NCI-H524 (cell line): ENCODE measurements around the gene UBTD1.
"Not testable (repeated sequence)": the region's sequence is repeated elsewhere in the genome, so short reads cannot be mapped to it uniquely, and the experiment has no call there.

Source experiments
- DNase-seq, 2 experiments: peaks; one replicate each; lab custom pipeline; 2025; lab: John Stamatoyannopoulos, UW

The UBTD1 gene

DNA sequence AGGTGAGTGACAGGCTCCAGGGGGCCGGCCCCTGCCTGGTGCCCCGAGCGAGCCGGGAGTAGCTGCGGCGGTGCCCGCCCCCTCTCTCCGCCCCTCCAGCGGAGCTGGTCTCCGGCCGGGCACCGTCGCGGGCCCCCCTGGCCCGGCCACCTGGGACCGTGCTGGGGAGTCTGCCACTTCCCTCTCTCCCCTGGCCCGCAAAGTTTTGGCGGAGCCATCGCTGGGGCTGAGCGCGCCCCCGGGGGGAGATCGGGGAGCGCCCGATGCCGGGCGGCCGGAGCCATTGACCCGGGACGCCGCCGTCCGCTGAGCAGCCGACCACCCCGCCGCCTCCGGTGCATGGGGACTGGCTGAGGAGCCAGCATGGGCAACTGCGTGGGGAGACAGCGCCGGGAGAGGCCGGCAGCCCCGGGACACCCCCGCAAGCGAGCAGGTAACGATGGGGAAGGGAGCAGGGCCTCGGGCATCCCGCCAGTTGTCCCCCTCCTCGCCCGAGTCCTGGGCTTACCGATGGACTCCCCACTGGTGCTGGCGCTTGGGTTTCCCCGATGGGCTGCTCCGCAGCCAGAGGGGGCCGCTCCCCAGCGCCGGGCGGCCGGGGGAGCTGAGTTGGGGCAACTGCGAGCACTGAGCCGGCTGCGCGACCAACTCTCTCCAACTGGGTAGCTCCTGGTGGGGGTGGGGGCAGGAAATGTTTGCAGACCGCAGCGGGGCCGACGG, at the start of gene UBTD1:
Gene UBTD1 (plus strand): TSS at position 84 of the 720 bp plus-strand sequence. CDS start 280 bp downstream, at position 364.
- DNase-seq, result peak in 1 of 2 experiments; percentile 10

DNA sequence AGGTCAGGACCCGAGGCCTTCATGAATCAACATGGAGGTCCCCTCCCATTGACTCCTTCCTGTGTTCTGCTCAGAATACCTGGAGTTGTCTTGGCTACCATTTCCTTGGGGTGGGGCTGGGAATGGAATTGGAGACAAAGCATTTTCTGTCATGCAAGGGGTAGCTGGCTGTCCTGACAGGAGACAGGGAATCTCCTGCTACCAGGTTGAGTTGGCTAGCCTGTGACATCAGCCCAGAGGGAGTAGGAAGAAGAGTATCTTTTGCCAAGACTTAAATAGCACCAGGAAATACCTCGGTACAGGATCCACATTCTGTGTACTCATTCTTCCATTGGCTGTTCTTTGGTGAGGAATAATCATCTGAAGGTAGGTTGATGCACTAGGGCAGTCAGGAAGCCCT, 47.9 kb upstream of the UBTD1 start:
- DNase-seq, result no peak

DNA sequence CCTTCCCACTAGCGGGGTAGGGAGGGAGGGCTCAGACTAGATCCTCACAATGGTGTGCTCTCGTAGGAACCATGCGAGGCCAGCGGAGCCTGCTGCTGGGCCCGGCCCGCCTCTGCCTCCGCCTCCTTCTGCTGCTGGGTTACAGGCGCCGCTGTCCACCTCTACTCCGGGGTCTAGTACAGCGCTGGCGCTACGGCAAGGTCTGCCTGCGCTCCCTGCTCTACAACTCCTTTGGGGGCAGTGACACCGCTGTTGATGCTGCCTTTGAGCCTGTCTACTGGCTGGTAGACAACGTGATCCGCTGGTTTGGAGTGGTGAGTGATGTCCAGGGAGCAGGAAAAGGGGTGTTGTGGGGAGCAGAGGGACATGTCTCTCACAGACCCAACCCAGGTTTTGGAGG, 47.1 kb upstream of the UBTD1 start:
- no peak for DNase-seq

GRCh38 chr10:97452352-97452751, 46.4 kb upstream of the UBTD1 start:
- no peak for DNase-seq

DNA sequence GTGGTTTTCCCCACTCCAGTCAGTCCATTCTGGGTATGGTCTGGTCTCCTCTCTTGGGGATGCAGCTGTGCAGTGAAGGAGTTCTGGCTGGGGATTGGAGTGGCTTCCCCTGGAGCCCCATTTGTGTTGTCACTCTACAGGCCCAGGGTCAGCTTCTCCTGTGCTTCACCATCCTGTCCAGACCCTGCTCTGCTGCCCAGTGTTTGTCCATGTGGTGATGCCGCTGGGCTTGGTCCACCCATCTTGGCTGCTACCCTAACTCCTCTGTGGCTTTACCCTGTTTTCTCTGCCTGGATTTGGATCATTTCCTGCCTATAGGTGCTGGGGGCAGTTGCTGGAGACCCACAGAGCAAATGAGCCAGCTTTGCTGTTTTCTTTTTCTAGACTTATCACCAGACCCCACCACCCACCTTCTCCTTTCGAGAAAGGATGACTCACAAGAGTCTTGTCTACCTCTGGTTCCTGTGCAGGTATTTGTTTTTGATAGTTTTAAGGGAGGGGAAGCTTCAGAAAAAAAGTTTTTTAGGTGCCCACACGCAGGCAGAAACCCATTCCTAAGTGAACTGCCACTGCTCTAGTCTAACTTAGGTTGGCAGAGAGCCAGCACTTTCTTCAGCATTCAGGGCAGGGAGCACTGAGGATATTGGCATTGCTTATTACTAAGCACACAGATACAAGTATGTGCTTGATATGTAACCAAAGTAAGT, 44.2 kb upstream of the UBTD1 start:
- no peak for DNase-seq

DNA sequence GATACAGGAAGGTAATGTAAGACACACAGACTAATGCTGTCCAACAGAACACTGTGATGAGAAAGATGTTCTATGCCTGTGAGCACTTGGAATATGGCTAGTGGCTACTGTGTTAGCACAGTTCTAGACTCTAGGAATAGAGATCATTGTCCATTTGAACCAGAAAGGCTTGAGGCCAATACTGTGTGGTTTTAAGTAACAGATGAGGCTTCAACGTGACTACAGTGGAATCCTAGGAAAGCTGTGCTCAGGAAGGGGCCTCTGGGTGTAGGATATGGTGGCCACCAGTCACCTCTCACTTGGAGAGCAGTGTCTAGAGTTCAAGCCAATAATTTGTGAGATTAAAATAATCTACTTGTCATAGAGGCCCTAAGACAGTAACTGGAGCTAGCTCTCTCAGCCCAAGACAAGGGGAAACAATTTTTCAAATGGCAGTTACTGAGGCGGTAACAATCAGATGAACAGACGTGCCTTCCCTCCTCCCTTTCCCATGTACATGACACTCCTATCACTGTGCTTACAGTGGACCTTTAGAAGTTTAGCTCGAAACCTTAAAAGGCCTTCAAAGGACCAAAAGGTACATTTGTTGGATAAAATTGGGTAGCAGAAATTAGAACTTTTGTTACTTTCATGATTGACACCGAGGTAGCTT, 42.6 kb upstream of the UBTD1 start:
- DNase-seq, result no peak

DNA sequence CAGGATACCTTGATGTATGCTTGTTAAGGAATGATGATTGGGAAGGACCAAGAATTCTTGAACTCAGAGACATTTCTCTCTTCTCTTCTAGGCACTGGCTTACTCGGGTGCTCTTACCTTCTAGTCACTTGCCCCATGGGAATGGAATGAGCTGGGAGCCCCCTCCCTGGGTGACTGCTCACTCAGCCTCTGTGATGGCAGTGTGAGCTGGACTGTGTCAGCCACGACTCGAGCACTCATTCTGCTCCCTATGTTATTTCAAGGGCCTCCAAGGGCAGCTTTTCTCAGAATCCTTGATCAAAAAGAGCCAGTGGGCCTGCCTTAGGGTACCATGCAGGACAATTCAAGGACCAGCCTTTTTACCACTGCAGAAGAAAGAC, 42.0 kb upstream of the UBTD1 start:
- DNase-seq, result no peak

GRCh38 chr10:97459111-97459510, 39.6 kb upstream of the UBTD1 start:
- DNase-seq, result no peak

GRCh38 chr10:97459933-97460332, 38.8 kb upstream of the UBTD1 start:
- no peak for DNase-seq

GRCh38 chr10:97462309-97462708, 36.4 kb upstream of the UBTD1 start:
- no peak for DNase-seq

DNA sequence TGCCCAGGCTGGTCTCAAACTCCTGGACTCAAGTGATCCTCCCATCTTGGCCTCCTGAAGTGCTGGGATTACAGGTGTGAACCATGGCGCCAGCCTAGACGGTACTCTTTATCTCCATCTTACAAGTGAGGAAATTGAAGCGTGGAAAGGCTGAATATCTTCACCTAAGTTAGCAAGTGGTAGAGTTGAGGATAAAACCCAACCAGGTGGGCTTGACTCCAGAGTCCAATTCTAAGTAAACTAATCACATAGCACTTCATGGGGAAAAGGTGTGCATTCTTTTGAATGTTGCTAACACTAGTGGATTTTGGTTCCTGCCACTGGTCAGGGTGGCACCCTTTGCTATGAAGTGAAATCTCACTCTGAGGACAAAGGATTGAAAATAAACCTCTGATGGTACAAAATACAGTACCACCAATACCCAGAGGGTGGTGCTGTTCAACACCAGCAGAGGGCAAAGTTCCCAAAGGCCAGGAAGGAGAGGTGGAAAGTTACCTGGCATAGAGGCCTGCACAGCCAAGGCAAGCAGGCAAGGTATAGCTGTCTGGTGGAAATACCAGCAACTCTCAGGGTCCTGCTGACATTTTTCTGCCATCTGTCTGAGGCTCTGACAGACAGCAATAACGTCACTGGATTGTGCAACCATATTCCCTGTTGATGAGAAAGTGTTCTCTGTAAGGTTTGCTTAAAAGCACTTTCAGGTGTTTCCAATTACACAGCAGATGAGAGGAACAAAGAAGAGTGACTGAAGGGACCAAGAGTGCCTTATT, 35.2 kb upstream of the UBTD1 start:
- DNase-seq, result peak in 1 of 2 experiments; percentile 29

DNA sequence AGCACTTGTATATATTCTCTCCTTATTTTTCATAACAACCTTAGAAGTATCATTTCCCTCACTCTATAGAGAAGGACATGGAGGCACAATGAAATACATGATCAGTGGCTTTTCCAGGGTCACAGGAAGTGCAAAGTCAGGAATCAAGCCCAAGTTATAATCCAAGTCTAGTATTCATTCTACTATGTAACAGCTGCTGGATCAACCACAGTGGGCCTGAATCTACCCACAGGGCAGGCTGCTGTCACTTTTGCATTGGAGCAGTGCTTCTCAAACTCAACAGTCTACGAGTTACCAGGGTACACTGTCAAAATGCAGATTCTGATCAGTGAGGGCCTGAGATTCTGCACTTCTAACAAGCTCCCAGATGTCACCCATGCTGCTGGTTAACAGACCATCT, 34.5 kb upstream of the UBTD1 start:
- no peak for DNase-seq

GRCh38 chr10:97465982-97466381, 32.7 kb upstream of the UBTD1 start:
- no peak for DNase-seq

- DNase-seq, result no peak
Observed at GRCh38 chr10:97466755-97467154, 32.0 kb upstream of the UBTD1 start.

DNA sequence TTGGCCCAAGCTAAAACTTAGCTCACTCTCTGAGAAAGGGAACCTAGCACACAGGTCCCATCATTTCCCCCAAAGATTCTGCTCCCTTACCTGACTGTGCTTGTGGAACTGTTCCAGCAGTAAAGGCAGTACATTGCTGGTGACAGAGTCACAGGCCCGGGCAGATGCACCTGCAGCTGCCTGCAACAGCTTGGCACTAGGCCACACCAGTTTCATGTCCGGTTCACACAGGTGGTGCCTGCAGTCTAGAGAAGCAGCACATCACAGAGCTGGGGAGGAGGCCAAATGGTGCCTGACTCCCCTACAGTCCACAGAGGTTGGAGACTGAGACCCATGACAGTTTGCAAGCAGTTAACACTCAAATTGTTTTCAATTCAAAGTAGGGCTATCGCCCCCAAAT, 30.6 kb upstream of the UBTD1 start:
- no peak for DNase-seq

DNA sequence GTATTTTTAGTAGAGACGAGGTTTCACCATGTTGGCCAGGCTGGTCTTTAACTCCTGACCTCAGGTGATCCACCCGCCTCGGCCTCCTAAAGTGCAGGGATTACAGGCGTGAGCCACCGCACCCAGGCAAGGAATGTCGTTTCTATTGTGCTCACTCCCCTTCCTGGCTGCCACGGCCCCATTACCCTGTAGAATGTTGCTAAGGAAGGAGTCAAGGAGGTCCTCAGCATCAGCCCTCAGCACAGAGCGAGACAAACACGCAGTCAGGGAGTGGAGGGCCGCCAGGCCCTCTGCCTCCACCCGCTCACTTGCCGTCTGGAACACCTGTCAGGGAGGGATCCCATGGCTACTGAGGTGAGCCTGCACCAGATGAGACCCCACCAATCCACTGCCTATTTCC, 29.9 kb upstream of the UBTD1 start:
- DNase-seq, result not testable (repeated sequence)

- no peak for DNase-seq
Observed at GRCh38 chr10:97474918-97475317, 23.8 kb upstream of the UBTD1 start.

DNA sequence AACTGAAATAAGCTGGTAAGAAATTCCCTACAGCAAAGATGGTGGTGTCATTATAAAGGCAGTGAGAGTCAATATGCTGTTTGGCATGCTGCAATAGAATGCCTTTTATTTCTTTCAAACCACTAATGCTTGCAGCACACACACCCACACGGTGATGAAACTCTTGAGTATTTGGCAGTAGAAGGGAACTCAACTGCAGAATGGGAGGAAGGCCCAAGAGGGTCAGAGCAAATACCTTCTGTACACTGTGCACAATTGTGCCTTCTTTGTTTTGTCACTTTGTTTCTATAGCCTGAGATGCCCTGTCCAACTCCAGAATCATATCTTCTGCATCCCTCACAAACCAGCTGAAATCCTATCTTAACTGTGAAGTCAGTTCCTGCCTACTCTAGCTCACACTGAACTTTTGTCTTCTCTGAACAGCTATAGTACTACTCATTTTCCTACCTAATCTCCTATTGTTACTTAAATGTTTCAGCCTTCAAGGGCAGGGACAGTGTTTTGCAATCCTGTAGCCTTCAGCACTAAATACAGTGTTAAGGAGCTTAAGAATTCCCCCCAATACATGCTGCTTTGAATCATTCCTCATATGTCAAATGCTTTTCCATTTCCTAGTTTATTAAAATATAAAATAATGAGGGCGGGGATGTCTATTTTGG, 22.7 kb upstream of the UBTD1 start:
- no peak for DNase-seq

DNA sequence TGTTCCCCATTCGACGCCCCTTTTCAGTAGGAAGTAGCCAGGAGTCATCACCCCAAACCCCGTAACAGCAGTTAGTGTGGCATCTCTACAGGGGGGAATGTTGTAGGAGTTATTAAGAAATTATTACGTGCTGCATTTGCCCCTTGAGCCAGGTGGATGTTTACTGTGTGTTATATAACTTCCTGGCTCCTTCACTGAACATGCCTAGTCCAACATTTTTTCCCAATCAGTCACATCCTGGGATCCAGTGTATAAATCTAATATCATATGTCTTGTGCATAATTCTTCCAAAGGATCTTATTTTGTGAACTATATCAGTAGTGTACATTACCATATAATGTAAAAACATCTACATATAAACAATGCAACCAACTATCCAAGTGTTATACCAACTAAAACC, 19.3 kb upstream of the UBTD1 start:
- not testable (repeated sequence) for DNase-seq

DNA sequence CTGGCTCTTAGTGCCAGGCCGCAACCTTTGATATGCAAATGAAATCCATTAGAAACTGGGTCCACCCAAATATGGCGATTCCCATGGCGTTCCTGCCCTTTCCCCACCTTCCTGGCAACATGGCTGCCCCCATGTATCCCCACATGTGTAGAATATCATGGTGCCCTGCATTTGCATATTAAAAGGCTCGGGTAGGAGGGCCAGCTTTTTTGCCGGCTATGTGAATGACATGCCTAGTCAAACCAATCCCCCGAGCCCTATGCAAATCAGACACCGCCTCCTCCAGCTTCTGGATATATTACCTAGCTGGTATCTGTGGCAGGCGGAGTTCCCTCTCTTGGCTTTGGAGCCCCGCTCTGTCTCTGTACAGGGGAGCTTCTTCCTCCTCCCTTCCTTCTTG, 18.8 kb upstream of the UBTD1 start:
- DNase-seq, result no peak

GRCh38 chr10:97481071-97481470, 17.7 kb upstream of the UBTD1 start:
- no peak for DNase-seq

- no peak for DNase-seq
Observed at GRCh38 chr10:97482381-97482780, 16.3 kb upstream of the UBTD1 start.
